Measurements from ENCODE around the gene FGF21.
"Not testable (repeated sequence)": the region's sequence is repeated elsewhere in the genome, so short reads cannot be mapped to it uniquely, and the experiment has no call there.

FGF21 gene

DNA sequence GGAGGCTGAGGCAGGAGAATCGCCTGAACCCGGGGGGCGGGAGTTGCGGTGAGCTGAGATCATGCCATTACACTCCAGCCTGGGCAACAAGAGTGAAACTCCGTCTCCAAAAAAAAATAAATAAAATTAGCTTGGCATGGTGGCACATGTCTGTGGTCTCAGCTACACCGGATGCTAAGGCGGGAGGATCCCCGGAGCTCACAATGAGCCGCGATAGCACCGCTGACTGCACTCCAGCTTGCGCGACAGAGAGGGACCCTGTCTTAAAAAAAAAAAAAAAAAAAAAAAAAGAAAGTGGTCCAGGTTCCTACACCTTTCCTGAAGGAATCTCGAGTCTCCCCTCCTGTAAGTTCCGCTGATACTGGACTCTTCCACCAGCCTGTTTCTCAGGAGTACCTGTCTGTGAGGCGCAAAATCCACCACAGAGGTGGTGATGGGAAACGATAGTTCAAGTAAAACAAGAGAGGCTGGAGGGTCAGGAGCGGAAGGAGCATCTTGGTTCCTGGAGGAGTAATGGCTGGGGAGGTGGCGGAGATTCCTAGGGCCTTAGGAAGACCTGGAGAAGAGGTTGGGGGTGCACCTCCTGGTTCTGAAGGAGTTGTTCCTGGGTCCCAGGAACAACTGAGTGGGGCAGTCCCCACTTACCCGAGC, 3.4 kb upstream of the FGF21 start:
- DNase-seq (ENCODE audit: low spot score): no peak

DNA sequence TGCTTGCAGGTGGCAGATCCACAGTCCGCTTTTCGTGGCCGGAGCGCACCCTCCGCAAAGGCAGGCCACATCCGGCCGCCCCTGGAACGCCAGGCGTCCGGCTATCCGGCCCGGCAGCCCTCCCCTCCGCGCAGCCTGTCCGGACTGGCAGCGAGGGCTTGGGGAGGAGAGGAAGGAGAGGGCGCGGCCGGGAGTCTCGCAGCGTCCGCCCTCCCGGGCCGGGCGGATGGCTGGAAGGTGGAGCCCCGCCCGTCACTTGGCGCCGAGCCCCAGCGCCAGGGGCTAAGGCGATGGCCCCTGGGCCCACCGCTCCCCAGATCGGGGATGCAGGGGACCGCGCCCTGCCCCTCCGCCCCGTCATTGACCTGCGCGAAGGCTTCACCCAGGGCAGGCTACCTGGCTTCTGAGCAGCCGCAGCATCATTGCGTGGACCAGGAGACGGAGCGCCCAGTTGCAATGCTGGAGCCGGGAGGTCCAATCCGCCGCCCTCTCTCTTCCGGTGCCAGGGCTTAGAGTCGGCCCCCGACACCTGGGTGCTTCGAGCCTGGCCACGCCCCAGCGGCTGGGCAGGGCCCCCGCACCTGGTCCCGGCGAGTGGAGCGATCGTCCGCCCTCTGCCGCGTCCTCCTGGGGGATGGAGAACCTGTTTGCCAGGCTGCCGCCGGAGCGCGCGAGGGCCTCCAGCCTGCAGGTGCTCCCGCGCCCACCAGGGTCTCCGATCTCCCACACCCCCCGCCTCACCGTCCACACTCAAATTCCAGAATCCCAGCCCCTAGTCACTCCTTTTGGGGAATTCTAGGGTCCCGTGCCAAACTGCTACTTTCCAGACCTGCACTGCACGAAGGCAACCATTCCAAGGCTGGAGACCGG, 2.6 kb upstream of the FGF21 start, which contains the start of gene FUT1:
Gene FUT1 (minus strand): TSS at position 146 of the 870 bp plus-strand sequence. CDS start 1,360 bp downstream, outside the sequence.
- no peak for DNase-seq (ENCODE audit: low spot score)

DNA sequence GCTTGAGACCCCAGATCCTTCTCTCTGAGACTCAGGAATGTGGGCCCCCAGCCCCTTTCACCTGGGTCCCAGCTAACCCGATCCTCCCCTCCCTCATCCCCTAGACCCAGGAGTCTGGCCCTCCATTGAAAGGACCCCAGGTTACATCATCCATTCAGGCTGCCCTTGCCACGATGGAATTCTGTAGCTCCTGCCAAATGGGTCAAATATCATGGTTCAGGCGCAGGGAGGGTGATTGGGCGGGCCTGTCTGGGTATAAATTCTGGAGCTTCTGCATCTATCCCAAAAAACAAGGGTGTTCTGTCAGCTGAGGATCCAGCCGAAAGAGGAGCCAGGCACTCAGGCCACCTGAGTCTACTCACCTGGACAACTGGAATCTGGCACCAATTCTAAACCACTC, 463 bp downstream of the FGF21 start:
- DNase-seq (ENCODE audit: low spot score): no peak

DNA sequence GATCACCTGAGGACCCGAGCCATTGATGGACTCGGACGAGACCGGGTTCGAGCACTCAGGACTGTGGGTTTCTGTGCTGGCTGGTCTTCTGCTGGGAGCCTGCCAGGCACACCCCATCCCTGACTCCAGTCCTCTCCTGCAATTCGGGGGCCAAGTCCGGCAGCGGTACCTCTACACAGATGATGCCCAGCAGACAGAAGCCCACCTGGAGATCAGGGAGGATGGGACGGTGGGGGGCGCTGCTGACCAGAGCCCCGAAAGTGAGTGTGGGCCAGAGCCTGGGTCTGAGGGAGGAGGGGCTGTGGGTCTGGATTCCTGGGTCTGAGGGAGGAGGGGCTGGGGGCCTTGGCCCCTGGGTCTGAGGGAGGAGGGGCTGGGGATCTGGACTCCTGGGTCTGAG, 888 bp downstream of the FGF21 start:
- no peak for DNase-seq (ENCODE audit: low spot score)

DNA sequence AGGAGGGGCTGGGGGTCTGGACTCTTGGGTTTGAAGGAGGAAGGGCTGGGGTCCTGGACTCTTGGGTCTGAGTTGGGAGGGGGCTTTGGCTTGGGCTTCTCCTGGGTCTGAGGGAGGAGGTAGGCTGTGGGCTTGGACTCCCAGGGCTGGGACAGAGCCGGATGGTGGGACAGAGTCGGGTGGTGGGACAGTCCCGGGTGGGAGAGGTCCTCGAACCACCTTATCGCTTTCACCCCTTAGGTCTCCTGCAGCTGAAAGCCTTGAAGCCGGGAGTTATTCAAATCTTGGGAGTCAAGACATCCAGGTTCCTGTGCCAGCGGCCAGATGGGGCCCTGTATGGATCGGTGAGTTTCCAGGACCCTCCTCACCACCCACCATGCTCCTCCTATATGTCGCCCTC, 1.4 kb downstream of the FGF21 start:
- DNase-seq (ENCODE audit: low spot score): no peak

DNA sequence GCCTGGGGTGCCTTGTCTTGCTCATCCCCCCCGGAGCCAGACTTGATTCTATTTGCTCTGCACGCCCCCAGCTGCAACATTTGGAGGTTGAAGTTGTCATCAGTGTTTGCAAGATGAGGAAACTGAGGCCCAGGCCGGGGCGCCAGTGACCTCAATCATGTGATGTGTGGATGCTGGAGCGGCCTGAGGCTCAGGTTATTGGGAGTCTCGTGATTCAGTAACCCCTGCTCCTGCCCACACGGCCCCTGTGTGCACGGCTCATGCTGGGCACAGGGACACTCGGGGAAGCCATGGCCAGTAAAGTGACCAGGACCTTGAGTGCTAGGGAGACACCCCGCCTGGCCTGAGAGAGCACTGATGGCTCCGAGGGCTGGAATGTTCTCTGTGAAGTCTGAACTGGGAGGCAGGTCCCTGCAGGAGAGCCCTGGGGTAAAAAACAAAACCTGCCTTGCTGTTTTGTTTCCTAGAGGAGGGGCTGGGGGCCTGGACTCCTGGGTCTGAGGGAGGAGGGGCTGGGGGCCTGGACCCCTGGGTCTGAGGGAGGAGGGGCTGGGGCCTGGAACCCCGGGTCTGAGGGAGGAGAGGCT, 1.9 kb downstream of the FGF21 start:
- no peak for DNase-seq (ENCODE audit: low spot score)

DNA sequence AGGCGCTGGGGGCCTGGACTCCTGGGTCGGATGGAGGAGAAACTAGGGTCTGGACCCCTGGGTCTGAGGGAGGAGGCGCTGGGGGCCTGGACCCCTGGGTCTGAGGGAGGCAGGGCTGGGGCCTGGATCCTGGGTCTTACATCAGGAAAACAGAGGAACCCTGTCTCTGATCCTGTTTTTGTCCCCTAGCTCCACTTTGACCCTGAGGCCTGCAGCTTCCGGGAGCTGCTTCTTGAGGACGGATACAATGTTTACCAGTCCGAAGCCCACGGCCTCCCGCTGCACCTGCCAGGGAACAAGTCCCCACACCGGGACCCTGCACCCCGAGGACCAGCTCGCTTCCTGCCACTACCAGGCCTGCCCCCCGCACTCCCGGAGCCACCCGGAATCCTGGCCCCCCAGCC, 2.4 kb downstream of the FGF21 start:
- DNase-seq (ENCODE audit: low spot score): no peak

DNA sequence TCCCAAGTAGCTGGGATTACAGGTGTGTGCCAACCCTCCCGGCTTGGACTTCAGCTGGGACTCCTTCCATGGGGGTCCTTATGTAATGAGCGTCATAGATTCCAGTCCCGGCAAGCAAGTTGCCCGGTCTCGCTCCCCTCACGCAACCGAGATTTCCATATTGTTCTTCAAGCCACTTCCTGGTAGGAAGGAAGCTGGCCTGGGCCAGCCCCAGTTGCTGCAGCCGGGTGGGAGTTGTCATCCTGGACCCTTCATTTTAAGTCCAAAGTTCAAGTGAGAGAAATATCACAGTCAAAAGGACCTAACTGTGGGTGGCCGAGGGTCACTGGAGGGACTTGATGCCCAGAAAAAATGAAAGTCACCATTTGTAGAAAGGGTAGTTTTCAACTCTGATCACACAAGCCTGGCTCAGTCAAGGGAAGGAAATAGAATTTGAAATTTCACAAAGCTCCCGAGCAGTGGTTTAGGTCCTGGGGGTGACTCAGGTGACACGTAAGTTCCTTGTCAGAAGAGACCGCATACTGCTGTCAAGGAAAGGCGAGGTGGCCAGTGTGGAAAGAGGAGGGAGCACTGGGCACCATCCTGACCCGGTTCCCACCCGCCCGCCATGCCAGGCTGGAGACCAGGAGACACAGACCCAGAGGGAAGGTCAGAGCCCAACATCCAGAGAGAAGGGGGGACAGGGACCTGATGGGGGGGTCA, 5.3 kb downstream of the FGF21 start:
- DNase-seq (ENCODE audit: low spot score): no peak

DNA sequence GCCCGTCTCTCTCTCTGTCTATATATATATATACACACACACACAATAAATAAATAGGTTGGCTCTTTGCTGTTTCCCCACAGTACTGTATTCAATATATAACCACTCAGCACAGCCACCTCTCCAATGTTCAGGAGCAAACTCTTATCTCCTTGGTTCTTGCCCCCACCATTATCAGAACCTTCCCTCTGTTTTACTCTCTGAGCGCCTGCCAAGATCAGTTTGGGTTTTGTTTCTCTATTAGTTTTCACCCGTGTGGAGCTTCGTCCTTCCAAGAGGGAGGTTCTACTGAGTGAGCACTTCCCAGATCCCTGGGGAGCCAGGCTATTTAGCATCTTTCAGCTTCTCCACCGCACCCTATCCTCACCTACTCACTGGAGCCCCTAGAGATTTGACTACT, 10.5 kb downstream of the FGF21 start:
- not testable (repeated sequence) for DNase-seq (ENCODE audit: low spot score)

DNA sequence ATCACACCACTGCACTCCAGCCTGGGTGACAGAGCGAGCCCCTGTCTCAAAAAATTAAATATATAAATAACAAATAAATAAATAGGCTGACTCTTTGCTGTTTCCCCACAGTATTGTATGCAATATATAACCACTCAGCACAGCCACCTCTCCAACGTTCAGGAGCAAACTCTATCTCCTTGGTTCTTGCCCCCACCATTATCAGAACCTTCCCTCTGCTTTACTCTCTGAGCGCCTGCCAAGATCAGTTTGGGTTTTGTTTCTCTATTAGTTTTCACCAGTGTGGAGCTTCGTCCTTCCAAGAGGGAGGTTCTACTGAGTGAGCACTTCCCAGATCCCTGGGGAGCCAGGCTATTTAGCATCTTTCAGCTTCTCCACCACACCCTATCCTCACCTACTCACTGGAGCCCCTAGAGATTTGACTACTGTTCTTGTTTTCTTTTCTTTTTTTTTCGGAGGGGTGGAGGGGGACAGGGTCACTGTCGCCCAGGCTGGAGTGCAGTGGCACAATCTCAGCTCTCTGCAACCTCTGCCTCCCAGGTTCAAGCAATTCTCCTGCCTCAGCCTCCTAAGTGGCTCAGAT, 12.9 kb downstream of the FGF21 start:
- DNase-seq (ENCODE audit: low spot score): not testable (repeated sequence)

DNA sequence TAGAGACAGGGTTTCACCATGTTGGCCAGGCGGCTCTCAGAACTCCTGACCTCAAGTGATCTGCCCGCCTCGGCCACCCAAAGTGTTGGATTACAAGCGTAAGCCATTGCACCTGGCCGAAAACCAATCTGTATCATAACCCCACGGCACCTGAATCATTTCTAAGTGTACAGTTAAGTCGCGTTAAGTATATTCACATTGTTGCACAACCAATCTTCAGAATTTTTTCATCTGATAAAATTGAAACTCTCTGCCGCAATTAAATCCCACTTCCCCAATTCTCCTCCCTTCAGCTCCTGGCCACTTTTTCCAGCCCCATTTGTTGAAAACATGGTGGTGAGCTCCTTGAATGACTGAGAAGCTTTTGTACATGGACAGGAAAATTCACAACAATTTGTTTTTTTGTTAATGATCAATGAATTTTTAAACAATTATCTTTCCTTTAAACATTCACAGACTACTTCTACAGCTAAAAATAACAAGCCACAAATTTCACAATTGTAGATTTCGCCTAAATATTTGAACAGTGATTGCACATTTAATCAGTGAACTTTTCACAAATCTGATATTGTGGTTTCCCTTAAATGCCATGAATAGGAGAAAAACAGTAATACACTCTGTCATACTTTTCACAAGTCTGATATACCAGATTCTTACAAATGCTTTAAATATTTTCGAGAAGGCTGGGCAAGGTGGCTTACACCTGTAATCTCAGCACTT, 13.8 kb downstream of the FGF21 start:
- DNase-seq (ENCODE audit: low spot score): no peak

DNA sequence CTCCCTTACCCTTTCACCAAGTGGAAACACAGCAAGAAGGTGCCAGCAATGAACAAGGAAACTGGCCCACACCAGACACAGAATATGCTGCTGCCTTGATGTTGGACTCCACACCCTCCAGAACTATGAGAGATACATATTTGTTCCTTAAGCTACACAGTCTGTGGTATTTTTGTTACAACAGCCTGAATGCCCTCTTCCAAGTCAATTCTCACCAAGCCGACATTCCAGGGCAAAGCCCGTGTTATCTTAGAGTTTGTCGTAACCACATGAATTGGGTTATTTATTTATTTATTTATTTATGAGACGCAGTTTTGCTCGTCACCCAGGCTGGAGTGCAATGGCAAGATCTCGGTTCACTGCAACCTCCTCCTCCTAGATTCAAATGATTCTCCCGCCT, 14.9 kb downstream of the FGF21 start:
- no peak for DNase-seq (ENCODE audit: low spot score)

DNA sequence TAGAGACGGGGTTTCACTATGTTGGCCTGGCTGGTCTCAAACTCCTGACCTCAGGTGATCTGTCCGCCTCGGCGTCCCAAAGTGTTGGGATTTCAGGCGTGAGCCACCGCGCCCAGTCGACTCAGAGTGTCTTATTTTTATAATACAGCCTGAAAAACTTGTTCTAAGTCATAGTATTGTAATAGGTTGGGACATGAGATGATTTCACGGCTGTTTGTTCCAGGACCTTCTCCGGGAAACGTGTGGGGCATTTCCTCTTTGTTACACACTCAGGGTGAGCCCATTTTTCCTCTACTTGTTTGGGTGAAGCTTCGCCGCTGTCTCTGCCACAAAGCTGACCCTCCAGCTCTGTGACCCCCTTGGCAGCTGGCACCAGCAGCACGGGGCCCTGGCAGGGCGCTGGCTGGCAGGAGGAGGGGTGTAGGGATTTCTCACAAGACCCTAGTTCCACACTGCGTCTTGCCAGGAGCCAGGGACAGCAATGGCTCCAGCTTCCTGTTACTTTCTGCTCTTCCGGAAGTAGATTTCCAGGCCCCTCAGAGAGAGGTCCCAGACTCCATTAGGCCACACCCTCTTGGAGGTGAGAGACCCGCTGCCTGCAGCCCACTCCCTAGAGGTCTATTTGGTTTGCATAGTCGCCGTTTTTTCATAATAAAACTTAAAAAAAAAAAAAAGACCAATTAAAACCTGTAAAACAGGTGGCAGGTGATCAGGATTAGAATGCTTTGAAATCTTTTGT, 15.6 kb downstream of the FGF21 start:
- DNase-seq (ENCODE audit: low spot score): no peak

DNA sequence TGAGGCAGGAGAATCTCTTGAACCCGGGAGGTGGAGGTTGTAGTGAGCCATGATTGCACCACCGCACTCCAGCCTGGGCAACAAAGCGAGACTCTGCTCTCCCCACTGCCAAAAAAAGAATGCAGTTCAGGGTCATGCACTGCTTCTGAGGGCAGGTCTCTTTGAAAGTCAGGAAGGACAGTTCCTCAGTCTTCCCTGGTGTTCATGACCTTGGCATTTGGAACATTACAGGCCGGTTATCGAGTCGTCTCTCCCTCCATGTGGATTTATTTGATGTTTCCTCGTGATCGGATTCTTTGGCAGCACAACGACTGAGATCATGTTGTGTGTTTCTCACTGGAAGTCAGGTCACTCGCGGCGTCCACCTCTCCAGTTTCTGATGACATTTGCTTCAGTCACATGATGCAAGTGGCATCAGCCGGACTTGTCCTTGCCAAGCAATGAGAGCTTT, 17.2 kb downstream of the FGF21 start:
- DNase-seq (ENCODE audit: low spot score): no peak

DNA sequence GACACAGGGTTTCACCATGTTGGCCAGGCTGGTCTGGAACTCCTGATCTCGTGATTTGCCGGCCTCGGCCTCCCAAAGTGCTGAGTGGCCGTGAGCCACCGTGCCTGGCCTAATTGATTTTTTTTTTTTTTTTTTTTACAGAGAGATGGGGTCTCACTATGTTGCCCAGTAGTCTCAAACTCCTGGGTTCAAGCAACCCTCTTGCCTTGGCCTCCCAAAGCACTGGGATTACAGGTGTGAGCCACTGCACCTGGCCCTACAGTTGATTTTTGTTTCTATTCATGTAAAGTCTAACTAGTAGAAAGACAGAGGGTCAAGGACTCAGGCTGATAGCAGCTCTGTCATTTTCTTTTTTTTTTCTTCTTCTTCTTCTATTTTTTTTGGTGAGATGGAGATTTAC, 21.8 kb downstream of the FGF21 start:
- DNase-seq (ENCODE audit: low spot score): no peak

DNA sequence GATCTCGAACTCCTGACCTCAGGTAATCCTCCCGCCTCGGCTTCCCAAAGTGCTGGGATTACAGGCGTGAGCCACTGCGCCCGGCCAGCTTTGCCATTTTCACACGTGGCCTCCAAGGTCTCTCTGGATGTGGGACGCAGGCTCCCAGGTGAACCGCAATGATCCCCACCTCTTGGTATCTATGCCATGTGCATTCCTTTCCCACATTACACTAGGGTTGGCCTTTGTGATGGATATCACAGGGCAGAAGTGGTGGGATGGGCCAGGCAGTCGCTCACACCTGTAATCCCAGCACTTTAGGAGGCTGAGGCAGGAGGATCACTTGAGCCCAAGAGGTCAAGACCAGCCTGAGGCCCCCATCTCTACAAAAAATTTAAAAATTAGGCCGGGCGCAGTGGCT, 22.4 kb downstream of the FGF21 start:
- no peak for DNase-seq (ENCODE audit: low spot score)

DNA sequence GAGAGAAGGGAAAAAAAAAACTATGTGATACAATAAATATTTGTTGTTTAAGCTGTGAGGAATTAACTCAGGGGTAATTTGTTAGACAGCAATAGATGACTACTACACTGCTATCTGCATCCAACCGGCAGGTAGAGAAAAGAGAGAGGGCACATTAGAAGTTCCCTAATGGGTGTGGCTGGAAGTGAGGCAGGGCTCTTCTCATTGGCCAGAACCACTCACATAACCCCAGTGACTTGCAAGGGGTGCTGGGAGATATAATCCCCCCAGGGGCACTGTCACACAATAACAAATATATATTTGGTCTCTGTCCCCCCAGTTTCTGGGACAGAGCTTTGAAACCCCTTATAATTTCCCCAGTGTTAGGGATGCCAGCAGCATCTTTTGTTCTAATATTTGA, 24.3 kb downstream of the FGF21 start:
- DNase-seq (ENCODE audit: low spot score): no peak

DNA sequence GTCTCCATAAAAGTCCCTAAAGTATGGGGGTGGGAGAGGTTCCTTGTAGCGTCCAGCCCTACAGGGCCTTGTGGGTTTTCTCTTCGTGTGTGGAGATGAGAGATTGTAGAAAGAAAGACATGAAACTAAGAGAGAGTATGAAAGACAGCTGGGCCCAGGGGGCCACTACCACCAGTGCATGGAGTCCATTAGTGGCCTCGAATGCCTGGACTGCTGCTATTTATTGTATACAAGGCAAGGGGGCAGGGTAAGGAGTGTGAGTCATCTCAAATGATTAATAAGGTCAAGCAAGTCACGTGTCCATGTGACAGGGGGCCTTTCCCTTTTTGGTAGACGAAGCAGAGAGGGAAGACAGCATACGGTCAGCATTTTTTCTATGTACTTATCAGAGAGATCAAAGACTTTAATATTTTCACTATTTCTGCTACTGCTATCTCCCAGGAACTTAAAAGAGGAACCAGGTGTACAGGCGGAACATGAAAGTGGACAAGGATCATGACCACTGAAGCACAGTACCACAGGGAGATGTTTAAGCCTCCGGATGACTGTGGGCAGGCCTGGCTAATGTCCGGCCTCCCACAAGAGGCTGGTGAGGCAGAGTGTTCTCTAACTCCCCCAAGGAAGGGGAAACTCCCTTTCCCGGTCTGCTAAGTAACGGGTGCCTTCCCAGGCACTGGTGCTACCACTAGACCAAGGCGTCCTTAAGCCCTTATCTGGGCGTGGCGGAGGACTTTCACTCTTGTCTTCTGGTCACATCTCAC, 25.5 kb downstream of the FGF21 start:
- no peak for DNase-seq (ENCODE audit: low spot score)

DNA sequence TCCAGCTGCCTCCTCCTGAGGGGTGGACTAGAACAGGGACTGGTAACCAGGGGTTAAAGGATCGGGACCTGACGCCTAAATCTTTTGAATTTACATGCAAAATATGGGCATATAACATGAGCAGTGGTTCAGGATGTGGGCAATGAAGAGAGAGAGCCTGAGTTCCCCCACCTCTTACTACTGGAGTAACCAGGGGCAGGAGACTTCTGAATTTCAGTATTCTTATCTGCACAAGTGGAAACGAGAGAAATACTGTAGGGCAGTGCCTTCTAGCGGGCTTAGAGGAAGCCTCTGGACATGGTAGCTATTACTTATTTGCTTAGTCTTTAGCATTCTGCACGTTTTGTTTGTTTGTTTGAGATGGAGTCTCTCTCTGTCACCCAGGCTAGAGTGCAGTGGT, 29.2 kb downstream of the FGF21 start:
- DNase-seq (ENCODE audit: low spot score): no peak

DNA sequence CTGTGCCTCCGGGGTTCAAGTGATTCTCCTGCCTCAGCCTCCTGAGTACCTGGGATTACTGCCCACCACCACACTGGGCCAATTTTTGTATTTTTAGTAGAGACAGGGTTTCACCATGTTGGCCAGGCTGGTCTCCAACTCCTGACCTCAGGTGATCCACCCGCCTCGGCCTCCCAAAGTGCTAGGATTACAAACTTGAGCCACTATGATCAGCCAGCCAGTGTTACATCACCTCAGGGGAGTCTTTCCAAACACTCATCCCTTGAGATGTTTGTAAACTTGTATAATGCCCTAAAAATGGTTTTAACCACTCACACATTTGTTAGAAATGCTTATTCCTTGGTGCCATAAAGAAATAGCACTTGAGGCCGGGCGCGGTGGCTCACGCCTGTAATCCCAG, 31.1 kb downstream of the FGF21 start:
- DNase-seq (ENCODE audit: low spot score): not testable (repeated sequence)
